Loucy (cell line): ENCODE data around the gene RASGRP3.

Experiments used
- CTCF ChIP-seq: fragments of 200-600 bp; sonication (generic); conservative IDR thresholded peaks from 2 replicates; pipeline ENCODE4 v1.5.1; 2014; ENCODE audit warnings: mild to moderate bottlenecking, antibody characterized with exemption, low read length
- EZH2phosphoT487 ChIP-seq: fragments of 200-600 bp; IDR thresholded peaks from 2 replicates; pipeline ENCODE4 v1.6.1; 2018; ENCODE audit warnings: antibody characterized with exemption, mild to moderate bottlenecking, moderate library complexity, borderline replicate concordance

GRCh38 chr2:33489835-33490431 lies 13.5 kb downstream of the RASGRP3 start:
- TF ChIP-seq CTCF (no peak), EZH2phosphoT487 (no peak)
